Muscle layer of colon (tissue), 2 donors: ENCODE results near the gene TNFRSF8.

Experiments
- H3K27ac ChIP-seq: one replicate; pipeline ENCODE4 v1.7.0; 2013; ENCODE audit warnings: low read depth, mild to moderate bottlenecking, low read length, moderate library complexity
- H3K27me3 ChIP-seq, 2 donors: one replicate each; pipeline ENCODE4 v1.7.0; 2013; ENCODE audit warnings: low read length in 2 of 2, mild to moderate bottlenecking in 2 of 2; ENCODE audit not compliant: insufficient read depth in 2 of 2, control insufficient read depth in 1 of 2
- H3K36me3 ChIP-seq: one replicate; pipeline ENCODE4 v1.7.0; 2013; ENCODE audit warnings: mild to moderate bottlenecking, low read length; ENCODE audit not compliant: insufficient read depth
- H3K4me1 ChIP-seq: one replicate; pipeline ENCODE4 v1.7.0; 2013; ENCODE audit warnings: mild to moderate bottlenecking, low read length; ENCODE audit not compliant: insufficient read depth
- H3K4me3 ChIP-seq, 2 donors: one replicate each; pipeline ENCODE4 v1.7.0; 2013; ENCODE audit warnings: low read length in 2 of 2, low read depth in 1 of 2, mild to moderate bottlenecking in 1 of 2, moderate library complexity in 1 of 2
- H3K9ac ChIP-seq: one replicate; pipeline ENCODE4 v1.7.0; 2013; ENCODE audit warnings: low read length
- H3K9me3 ChIP-seq: one replicate; pipeline ENCODE4 v1.7.0; 2013; ENCODE audit warnings: mild to moderate bottlenecking, low read length
- donor health status: abdominal sarcoma.
- donor health status: Adenocarcinoma of cecum.

Gene TNFRSF8

DNA sequence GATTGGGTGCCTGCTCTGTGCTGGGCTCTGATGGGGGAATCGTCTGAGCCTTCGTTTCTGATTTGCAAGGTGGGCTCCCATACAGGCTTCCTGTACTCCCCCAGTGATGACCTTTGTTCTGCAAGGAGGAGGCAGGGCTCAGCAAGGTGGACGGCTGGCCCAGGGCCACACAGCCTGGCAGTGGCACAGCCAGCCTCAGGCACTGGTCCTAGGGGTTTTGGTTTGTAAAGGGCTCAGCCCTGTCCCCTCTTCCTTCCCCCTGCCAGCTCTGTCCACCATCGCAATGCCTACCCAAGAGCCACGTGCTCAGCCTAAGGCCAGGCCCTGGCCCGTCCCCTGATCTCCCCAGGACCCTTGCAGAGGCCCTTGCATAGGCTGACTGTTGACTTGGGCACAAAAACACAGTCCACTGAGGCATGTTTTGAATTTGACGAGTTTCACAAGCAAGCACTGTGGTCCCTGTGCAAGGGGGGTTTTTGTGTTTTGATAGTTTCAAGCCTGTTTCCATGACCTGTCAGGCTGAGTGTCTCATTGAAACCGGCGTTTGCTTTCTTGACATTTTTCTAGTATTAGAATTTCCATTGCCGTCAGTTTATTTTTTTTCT, 64.2 kb downstream of the TNFRSF8 start:
- no peaks in the 10 kb centered on the region for H3K36me3 ChIP-seq
- H3K4me1 ChIP-seq, result peaks cover 10% of the 10 kb centered on the region
- H3K27ac ChIP-seq, result no peak overlapping the region
- no peak overlapping the region for H3K4me3 ChIP-seq
- no peak overlapping the region for H3K9ac ChIP-seq
- no peaks in the 10 kb centered on the region for H3K27me3 ChIP-seq
- H3K9me3 ChIP-seq, result no peaks in the 10 kb centered on the region

DNA sequence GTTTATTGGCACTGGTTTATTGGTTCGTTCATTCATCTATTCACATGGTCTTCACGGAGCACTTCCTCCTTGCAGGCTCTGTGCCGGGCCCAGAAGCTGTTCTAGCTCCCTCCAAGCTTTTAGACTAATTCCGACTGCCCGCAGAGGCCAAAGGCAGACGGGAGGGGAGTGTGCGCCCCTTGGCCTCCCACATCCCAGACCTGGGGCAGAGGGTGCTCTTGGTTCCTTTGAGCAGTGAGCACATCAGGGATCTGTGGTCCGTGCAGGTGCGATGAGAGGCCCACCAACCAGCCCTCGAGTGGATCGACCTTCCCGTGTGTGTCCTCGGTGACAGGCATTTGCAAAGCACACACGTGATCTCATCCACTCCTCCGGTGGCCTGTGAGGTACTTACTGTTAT, 65.0 kb downstream of the TNFRSF8 start:
- Histone ChIP-seq H3K27me3 (no peaks in the 10 kb centered on the region), H3K4me1 (peaks cover 10% of the 10 kb centered on the region), H3K4me3 (no peak overlapping the region), H3K27ac (no peak overlapping the region), H3K9ac (no peak overlapping the region), H3K9me3 (no peaks in the 10 kb centered on the region), H3K36me3 (no peaks in the 10 kb centered on the region)

DNA sequence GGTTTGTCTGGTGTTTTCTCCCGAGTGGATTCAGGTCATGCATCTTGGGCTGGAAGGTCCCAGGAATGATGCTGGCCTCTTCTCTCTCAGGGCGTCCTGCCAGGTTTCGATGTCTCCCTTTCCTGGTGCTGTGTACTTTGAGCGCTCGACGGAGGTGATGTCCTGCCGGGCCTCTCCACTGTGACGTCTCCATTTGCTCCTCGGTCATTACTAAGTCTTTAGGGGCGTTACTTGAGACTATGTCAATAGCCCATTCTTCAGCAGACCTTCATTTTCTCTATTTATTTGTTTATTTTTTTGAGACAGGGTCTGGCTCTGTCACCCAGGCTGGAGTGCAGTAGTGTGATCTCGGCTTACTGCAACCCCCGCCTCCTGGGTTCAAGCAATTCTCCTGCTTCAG, 66.5 kb downstream of the TNFRSF8 start:
- Histone ChIP-seq H3K27me3 (no peaks in the 10 kb centered on the region), H3K36me3 (no peaks in the 10 kb centered on the region), H3K27ac (no peak overlapping the region), H3K9me3 (no peaks in the 10 kb centered on the region), H3K9ac (no peak overlapping the region), H3K4me3 (no peak overlapping the region), H3K4me1 (peaks cover 10% of the 10 kb centered on the region)

DNA sequence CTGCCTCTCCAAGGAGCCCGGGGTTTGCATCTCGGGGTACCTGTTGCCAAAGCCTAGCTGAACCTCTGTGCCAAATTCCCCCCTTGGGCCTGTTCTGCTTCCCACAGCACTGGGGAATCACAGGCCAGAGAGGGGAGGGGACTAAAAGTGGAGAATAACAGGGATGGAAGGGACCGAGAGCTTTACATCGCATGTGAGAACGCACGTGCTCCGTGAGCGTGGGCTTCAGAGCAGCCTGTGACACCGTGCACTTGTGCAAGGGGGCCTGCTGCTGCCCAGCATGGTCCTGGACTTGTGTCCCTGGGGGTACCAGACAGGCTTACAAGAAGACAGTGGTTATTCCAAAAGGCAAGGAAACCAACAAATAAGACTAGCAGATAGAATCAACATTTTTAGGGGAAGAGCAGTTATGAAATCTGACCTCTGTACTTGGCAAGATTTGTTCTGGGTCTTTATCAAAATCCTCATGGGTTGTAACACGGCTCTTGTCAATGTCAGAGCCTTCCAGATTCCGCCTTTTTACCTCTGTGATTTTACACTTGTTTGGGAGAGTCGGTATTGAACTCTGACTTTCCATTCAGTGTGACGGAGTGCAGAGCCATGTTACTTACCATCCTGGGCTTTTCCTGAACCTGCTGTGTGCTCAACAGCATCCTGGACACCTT, 67.5 kb downstream of the TNFRSF8 start:
- no peaks in the 10 kb centered on the region for H3K27me3 ChIP-seq
- H3K4me1 ChIP-seq, result peaks cover 3% of the 10 kb centered on the region
- H3K36me3 ChIP-seq, result no peaks in the 10 kb centered on the region
- no peak overlapping the region for H3K4me3 ChIP-seq
- H3K9me3 ChIP-seq, result no peaks in the 10 kb centered on the region
- no peak overlapping the region for H3K9ac ChIP-seq
- no peak overlapping the region for H3K27ac ChIP-seq

DNA sequence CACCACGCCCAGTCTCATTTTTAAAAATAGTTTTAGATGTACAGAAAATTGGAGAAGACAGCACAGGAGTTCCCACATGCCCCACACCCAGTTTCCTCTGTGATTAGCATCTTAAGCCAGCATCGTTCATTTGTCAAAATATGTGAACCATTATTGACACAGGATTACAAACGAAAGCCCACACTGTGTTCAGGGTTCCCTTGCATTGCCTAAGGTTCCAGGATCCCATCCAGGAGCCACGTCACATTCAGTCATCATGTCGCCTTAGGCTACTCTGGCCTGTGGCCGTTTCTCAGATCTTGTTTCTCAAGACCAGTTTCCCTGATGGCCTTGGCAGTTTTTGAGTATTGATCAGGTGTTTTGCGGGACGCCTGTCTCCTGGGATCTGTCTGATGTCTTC, 69.0 kb downstream of the TNFRSF8 start:
- Histone ChIP-seq H3K9ac (no peak overlapping the region), H3K27me3 (no peaks in the 10 kb centered on the region), H3K36me3 (no peaks in the 10 kb centered on the region), H3K4me3 (no peak overlapping the region), H3K27ac (no peak overlapping the region), H3K4me1 (peaks cover 3% of the 10 kb centered on the region), H3K9me3 (no peaks in the 10 kb centered on the region)

DNA sequence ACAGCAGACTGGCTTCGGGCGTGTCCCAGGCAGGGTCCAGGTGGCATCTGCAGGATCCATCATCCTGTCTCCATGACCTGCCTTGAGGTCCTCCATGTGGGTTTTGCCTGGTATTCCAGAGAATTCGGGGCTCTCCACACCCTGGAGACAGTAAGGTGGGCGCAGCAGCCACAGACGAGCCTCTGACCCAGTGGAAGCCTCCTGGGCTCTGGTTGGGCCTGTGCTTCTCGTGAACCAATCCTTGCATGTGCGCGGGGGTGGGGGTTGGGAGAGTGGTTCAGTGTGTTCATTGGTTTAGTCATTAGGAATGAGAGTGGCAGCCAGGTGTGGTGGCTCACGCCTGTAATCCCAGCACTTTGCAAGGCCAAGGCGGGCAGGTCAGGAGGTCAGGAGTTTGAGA, 71.6 kb downstream of the TNFRSF8 start:
- no peak overlapping the region for H3K4me3 ChIP-seq
- H3K4me1 ChIP-seq, result peaks cover 3% of the 10 kb centered on the region
- H3K9ac ChIP-seq, result no peak overlapping the region
- H3K9me3 ChIP-seq, result no peaks in the 10 kb centered on the region
- no peak overlapping the region for H3K27ac ChIP-seq
- H3K27me3 ChIP-seq, result no peaks in the 10 kb centered on the region
- no peaks in the 10 kb centered on the region for H3K36me3 ChIP-seq

DNA sequence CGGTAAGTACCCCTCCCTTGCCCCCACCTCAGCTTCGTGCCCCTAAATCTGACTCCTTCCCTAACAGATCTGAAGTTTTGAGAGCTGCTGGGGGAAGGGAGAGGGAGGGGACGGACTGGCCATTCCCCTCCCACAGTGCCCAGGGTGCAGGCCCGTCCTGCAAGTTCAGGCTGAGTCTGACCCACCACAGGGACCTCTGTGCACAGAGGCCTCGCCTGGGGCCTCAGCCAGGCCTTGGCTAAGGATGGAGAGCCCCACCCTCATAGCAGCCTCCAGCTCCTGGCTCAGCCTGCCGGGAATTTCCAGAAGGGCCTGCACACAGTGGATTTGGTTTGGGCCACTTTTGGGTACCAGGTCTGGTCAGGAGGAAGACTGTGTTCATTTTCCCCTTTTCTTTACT, 72.5 kb downstream of the TNFRSF8 start:
- H3K9ac ChIP-seq, result no peak overlapping the region
- H3K4me3 ChIP-seq, result no peak overlapping the region
- H3K4me1 ChIP-seq, result peaks cover 3% of the 10 kb centered on the region
- H3K36me3 ChIP-seq, result no peaks in the 10 kb centered on the region
- no peak overlapping the region for H3K27ac ChIP-seq
- no peaks in the 10 kb centered on the region for H3K9me3 ChIP-seq
- H3K27me3 ChIP-seq, result no peaks in the 10 kb centered on the region

DNA sequence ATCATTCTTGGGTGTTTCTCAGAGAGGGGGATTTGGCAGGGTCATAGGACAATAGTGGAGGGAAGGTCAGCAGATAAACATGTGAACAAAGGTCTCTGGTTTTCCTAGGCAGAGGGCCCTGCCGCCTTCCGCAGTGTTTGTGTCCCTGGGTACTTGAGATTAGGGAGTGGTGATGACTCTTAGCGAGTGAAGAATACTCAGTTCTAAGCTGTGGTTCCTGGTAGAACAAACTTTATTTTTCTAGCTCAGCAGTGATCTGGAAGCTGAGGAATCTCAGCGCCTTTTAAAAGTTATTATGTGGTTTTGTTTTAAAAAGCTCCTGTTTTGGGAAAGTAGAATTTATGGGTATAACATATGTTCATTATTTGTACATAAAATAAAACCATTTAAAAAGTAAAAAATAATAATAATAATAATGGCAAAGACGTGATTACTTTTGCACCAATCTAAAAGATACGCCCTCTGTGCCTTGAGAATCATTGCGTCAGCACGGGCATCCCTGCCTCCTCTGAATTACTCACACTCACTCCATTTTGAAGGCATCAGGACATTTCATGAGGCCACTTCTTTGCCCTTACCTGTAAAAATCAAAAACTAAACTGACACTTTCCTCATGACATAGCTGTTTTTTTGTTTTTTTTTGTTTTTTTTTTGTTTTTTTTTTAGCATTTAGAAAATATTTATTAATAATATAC, 74.0 kb downstream of the TNFRSF8 start:
- Histone ChIP-seq H3K4me3 (no peak overlapping the region), H3K27ac (no peak overlapping the region), H3K27me3 (no peaks in the 10 kb centered on the region), H3K36me3 (no peaks in the 10 kb centered on the region), H3K4me1 (peaks cover 3% of the 10 kb centered on the region), H3K9me3 (no peaks in the 10 kb centered on the region), H3K9ac (no peak overlapping the region)

DNA sequence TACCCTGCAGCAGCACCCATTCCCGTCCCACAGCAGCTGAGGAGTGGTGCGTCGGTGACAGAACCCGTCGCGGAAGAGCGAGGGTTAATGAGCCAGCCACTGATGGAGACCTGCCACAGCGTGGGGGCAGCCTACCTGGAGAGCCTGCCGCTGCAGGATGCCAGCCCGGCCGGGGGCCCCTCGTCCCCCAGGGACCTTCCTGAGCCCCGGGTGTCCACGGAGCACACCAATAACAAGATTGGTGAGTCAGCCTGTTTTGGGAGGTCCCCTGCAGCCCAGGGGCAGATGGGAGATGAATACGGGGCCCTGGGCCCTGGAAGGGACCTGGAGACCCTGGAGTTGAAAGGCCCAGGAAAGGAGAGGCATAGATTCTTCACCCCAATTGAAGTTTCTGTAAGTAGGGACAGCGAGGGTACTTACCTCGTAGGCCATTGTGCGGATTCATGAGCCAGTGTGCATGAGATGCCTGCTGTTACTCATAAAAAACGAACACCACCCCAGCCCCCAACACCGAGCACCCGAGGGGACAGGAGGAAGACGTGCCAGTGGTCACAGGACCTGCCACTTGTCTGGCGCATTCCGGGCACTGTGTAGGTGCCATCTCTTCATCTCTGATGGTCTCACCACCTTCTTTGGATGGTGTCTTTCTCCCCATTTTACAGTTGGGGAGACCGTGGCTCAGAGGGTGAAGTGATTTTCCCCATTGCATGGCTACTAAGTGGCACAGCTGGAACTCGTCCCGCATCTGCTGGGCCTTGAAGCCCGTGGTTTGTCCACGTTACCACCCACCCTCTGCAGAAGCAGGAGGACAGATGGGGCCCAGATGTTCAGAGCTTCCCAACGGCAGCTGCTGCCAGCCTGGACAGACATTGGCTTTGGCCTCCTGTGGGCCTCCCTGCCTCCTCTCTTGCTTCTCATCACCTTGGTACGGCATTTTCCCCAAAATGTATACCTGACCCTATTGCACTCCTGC, 75.4 kb downstream of the TNFRSF8 start:
- H3K27ac ChIP-seq, result no peak overlapping the region
- no peak overlapping the region for H3K9ac ChIP-seq
- H3K27me3 ChIP-seq, result no peaks in the 10 kb centered on the region
- H3K9me3 ChIP-seq, result no peaks in the 10 kb centered on the region
- H3K36me3 ChIP-seq, result no peaks in the 10 kb centered on the region
- H3K4me1 ChIP-seq, result peaks cover 3% of the 10 kb centered on the region
- no peak overlapping the region for H3K4me3 ChIP-seq

DNA sequence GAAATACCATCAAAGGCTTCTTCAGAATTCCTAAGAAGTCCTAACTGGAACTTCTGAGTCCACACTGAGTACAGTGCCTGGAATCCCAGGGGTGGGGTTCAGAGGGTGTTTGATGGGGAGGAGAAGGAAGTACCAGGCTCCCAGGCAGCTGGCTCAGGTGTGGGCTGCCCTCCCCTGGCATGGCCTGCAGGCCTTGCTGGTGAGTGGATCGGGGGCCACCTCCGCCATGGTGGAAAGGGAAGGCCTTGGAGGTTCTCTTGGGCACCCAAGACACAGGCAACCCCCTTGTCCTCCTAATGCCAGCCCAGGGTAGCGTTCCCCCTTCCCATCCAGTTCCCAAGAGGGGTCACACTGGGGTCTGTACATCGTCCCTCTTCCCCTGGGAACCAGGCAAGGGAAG, 76.9 kb downstream of the TNFRSF8 start:
- H3K9me3 ChIP-seq, result no peaks in the 10 kb centered on the region
- H3K27me3 ChIP-seq, result no peaks in the 10 kb centered on the region
- no peaks in the 10 kb centered on the region for H3K36me3 ChIP-seq
- no peak overlapping the region for H3K4me3 ChIP-seq
- no peak overlapping the region for H3K27ac ChIP-seq
- H3K4me1 ChIP-seq, result peaks cover 9% of the 10 kb centered on the region
- no peak overlapping the region for H3K9ac ChIP-seq

DNA sequence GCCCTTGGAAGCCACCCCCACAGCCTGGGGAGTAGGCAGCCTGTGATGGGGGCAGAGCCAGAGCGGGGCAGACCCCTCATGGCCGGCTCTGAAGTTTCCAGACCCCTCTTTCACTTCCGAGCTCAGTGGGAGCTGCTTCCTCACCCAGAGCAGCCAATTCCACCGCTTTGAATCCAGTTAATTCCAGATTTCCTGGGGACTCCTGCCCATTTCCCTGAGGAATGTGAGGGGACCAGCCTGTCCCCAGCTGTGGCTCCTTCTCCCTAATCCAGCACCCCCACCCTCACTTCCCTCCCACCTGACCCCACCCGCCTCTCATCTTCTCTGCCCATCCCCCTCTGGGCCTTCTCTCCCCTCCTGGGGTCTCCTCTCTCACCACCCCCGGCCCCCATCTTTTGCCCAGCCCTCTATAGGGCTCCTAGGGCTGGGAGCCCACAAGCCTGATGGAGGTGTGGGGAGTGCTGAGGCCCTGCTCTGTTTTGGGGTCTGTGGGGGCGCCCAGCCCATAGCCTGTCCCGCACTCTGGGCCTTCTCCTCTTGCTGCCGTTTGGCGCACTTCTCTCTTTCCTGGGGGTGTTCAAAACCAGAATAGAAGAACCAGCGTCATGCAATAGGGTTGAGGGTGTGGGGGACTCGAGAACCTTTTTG, 77.5 kb downstream of the TNFRSF8 start:
- no peak overlapping the region for H3K9ac ChIP-seq
- no peak overlapping the region for H3K27ac ChIP-seq
- H3K4me3 ChIP-seq, result no peak overlapping the region
- H3K4me1 ChIP-seq, result peaks cover 7% of the 10 kb centered on the region
- no peaks in the 10 kb centered on the region for H3K27me3 ChIP-seq
- no peaks in the 10 kb centered on the region for H3K9me3 ChIP-seq
- no peaks in the 10 kb centered on the region for H3K36me3 ChIP-seq
